Measurements from ENCODE around the gene GSTM2.

The GSTM2 gene

DNA sequence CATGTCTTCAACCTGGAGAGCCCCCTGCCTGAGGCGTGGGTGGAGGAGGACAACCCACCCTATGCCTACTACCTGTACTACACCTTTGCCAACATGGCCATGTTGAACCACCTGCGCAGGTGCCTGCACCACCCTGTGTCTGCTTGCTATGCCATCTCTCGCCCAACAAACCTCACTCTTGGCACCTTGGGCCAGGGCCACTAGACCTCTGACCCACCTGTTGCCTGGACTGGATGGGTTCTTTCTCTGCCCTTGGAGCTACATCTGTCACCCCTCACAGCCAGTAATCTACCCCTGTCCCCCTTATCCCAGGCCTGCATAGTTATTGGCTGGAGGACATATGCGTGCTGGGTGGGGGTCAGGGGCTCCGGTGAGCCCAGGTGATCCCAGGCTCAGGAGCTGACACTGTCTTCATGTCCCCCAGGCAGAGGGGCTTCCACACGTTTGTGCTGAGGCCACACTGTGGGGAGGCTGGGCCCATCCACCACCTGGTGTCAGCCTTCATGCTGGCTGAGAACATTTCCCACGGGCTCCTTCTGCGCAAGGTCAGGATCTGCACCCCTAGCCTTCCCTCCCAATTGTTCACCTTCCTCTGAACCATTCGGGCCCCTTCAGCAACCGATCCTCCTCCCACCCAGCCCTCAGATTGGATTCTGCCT, 38.4 kb upstream of the GSTM2 start:
- no peak overlapping the region for H3K4me3 ChIP-seq (ENCODE audit: low read depth, low read length)

DNA sequence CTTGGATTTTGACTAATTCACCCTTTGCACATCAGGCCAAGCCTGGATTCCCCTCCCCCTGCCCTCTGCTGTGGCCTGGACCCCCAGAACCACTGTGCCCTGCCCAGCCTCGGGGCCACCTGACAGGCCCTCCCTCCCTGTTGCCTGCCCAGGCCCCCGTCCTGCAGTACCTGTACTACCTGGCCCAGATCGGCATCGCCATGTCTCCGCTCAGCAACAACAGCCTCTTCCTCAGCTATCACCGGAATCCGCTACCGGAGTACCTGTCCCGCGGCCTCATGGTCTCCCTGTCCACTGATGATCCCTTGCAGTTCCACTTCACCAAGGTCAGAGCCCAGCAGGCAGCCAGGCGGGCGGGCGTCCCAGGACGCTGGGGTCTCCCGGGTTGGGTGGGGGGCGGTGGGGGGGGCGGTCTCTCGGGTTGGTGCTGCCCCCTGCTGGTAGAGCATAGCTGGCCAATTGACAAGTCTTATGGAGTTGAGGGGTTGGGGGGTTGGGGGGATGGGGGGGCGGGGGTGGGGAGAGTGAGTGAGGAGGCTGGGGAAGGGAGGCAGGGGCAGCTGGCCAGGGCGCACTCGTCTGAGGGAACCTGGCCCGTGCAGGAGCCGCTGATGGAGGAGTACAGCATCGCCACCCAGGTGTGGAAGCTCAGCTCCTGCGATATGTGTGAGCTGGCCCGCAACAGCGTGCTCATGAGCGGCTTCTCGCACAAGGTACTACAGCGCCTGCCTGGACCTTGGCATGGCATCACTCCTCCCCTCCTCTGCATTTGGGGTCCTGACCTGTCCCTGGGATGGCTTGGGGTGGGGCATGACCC, 37.6 kb upstream of the GSTM2 start:
- no peak overlapping the region for H3K4me3 ChIP-seq (ENCODE audit: low read depth, low read length)

DNA sequence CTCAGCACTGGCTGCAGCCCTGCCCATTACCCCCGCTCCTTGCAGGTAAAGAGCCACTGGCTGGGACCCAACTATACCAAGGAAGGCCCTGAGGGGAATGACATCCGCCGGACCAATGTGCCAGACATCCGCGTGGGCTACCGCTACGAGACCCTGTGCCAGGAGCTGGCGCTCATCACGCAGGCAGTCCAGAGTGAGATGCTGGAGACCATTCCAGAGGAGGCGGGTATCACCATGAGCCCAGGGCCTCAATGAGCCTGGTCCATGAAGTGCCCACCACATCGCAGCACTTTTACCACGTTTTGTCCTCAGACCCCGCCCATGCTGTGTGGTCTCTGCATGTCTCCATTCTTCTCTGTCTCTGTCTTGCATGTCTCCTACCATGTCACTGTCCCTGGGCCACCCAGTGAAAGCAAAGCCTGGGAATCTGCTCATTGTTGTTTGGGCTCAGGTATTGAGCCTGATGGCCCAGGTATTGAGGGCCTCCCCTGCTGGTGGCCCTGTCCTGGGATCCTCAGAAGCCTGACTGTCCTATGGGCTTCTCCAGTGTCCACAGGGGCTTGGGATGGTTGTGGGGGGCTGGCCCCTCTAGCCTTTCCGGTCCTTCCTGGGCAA, 36.9 kb upstream of the GSTM2 start:
- H3K4me3 ChIP-seq (ENCODE audit: low read depth, low read length): no peak overlapping the region

DNA sequence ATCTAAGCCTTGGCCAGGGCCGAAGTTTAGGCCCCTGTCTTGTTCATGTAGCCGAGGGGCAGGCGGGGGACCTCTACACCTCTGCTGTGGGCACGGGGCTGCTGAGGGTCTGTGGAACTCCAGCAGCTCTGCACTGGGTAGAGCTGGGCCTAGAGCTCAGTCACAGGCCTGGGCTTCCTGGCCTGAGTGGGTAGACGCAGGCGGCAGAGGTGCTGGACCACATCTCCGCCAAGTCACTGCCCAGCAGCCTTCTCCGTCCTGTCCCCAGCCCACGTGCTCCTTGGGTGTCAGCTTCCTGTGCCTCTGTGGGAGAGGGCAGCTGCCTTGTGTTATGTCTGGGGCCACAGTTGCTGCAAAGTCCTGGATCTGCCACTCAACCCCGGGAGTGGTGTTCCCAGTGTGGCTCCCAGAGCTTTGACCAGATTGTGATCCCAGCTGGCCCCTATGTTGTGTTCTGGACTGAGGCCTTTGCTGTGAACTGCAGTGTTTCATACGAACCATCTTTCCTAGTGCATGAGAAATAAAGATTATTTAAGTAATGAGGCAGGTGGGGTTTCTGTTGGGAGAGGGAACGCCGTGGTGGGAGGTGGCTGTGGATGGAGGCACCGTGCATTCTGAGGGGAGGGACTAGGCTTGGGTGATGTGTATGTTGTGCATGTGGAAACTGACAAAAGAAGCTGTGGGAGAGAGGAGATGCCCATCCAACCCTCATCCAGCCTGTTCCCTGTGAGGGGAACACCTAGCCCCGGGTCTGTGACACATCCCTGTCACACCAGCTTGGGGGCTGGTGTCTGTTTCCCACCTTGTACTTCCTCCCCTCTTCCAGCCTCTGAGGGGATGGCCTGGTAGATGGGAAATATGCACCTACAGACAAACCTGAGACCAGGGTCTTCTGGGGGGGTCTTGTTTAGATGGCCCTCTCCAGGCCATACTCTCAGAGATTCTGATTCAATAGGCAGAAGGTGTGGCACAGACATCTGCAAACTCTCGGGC, 36.0 kb upstream of the GSTM2 start:
- no peak overlapping the region for H3K4me3 ChIP-seq (ENCODE audit: low read depth, low read length)

DNA sequence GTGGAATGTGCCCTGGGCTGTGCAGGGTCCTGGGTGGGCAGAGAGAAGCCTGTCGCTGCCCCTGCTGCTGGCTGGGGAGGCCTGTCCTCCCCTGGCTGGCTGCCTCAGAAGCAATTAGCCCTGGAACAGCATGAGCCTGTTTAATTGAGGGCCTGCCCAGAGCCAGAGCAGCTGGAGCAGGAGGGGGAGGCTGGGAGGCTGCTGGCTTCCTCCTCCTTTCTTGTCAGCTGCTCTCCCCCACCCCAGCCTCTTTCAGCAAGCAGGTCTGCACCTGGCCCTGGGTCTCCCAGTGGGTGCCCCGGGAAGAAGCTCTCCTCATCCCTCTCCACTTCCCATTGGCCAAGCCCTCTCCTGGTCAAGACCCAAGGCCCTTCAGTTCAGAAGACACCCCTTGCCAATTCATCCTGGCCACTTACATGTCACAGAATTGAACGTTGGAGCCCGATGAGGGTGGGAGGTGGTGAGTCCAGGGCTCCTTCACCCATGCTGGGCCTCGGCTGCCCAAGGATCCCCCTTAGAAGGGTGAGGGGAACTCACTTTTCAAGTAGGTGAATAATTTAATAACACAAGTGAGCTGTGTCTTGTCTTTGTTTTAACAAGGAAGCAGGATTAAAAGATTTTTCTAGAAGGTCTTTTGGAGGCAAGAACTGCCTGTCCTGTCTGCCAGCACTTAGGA, 35.0 kb upstream of the GSTM2 start:
- no peak overlapping the region for H3K4me3 ChIP-seq (ENCODE audit: low read depth, low read length)

DNA sequence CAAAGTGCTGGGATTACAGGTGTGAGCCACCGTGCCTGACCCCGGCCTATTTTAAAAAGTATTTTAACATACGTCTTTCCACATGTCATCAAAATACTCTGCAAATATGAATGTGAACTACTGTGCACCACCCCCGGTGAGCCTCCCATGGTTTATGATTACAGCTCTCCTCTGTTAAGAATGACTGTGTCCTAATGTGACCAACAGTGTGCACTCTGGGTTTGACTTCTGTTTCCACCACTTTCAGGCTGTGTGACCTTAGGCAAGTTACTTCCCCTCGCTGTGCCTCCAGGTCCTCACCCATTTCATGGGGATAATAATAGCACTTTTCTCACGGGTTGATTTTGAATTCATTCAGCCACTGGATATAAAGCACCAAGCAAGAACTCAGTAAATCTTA, 33.6 kb upstream of the GSTM2 start:
- no peak overlapping the region for H3K4me3 ChIP-seq (ENCODE audit: low read depth, low read length)

DNA sequence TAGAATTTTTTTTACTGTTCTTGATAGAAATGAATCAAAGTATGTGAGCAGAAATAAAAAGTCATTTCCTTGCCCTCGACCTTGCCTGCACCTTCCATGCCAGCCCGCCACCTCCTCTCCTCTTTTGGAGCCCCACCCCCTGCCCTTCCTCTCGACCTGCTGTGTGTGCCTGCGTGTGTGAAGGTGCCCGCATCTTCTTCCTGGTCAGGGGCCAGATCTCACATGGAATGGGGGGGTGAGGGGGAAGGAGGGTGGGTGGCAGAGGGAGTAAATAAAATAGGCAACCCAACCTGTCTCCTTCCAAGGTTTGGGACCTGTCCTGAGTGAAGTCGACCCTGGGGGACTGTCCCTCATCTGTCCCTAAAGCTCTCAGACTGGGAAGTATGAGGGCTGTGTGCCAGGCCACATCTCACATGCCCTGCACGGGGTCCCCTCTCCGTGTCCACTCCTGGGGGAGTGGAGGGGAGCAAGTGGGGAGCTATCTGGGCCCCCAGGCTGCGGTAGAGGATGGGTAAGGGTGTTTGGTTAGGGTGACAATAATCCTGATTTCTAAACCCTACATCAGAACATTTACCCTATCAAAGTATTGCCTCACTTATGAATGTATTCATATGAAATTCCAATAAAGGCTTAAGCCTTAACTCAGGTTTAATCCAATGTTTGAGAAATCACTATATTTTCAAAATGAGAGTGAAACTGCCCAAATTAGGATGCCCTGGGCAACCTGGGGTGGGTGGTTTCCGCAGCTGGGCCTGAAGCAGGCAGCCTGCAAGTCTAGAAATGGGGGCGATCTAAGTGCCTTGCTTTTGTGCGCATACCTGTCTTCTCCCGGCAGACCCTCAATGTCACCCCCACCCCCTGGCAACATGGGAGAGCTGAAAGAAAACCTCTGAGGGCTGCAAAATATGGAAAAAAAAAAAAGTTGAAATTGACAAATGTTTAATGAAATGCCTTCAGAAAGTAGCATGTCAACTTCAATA, 32.8 kb upstream of the GSTM2 start:
- no peak overlapping the region for H3K4me3 ChIP-seq (ENCODE audit: low read depth, low read length)

DNA sequence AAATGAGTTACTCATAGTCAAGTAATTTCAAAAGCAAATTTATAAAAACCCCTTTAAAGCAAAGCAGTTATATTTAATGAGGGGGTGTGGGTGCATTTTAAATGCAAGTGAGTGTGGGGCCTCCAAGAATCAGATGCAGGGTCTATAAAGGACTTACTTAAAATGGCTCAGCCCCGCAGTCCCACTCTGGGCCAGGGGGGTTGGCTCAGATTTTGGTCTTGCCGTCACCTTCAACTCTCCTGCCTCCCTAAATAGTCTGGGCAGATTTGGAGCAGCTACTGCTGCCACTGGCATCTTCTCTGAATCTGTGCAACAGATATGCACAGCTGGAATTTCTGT, 32.0 kb upstream of the GSTM2 start:
- H3K4me3 ChIP-seq (ENCODE audit: low read depth, low read length): no peak overlapping the region

DNA sequence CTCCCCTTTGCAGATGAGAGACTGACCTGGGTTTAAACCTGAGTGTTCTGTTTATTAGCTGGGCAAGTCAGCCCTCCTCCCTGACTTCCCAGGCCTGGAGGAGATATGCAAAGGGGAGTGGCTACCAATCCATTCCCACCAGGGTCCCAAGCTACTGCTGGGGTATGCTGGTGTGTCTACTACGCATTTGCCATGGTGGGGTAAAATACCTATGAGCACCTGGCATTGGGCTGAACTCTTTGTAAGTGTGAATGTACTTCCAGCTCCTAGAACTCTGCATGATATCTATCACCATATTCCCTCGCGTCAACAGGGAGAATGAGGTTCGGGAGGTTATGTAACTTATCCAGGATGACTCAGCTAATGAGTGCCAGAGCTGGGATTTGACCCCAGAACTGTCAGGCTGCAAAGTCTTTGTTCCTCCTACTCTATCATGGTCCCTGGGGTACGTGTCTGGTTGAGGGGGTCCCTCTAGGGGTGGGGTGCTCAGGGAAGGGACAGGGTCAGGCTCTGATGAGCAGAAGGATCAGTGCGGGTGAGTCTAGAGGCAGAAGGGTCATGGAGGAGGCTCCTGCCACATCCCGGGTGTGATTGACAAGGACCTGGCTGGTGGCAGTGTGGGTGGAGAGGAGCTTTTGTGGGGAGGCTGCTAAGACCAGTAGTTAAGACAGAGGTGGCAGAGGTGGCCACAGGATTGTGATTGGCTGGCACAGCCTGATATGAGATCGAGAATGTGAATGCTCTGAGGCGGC, 31.5 kb upstream of the GSTM2 start:
- H3K4me3 ChIP-seq (ENCODE audit: low read depth, low read length): no peak overlapping the region

DNA sequence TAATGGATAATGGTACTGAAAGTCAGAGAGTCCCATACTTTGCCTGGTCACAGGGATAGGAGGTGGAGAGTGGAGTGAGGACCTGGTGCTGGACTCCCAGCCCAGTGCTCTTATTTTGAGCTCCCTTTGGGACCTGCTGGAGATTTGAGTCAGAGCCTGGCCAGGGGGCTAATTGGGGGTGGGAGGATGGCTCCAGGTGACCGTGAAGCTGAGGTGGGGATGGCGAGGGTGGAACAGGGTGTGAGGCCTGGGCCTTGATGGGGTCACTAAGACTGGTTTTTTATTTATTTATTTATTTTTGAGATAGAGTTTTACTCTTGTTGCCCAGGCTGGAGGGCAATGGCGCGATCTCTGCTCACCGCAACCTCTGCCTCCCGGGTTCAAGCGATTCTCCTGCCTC, 30.4 kb upstream of the GSTM2 start:
- no peak overlapping the region for H3K4me3 ChIP-seq (ENCODE audit: low read depth, low read length)

DNA sequence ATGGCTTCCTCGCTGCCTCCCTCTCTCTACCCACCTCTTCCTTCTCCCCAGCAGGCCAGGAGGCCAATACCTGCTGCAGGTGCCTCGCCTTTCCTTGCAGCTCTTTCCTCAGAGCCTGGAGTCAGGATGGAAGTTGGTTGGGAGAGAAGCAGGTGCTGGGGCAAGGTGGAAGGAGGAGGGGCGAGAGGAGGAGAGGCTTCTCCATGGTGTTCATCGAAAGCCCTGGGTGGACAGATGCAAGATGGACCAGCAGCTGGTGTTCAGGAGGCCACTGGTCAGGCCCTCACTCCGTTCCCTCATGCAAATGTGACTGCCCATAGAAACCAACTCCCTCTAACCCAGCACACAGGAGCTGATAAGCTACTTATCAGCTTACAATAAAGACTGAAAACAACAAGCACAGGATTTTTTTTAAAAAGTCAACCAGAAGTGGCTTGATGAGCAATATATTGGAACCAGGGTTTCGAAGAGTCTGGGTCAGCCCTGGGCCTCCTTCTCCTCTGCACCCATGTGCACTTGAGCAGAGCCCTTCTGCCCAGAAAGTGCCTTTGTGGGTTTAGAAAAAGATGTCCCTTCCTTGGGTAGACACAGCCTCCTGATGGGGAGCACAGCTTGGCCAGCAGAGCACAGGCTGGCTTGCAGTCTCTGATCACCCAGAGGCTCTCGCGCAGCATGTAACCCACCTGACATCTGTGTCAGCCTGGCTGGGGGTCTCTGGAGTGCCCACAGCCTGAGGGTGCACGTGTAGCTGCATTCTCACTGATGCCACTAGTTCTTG, 28.6 kb upstream of the GSTM2 start:
- no peak overlapping the region for H3K4me3 ChIP-seq (ENCODE audit: low read depth, low read length)

DNA sequence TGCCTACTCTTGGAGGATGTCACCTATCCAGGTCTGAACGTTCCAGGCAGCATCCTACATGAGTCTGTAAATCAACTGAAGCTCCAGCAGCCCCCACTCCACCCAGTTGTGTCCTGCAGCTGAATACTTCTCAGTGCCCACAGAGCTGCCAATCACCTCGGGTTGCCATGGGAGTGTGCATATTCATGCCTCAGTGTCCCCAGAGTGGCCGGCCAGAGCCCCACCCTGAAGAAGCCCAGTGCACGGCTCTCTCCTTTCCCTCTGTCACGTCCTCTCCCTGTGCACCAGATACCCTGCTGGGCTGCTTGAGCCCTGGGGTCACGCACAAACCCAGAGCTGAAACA, 28.0 kb upstream of the GSTM2 start:
- no peak overlapping the region for H3K4me3 ChIP-seq (ENCODE audit: low read depth, low read length)

DNA sequence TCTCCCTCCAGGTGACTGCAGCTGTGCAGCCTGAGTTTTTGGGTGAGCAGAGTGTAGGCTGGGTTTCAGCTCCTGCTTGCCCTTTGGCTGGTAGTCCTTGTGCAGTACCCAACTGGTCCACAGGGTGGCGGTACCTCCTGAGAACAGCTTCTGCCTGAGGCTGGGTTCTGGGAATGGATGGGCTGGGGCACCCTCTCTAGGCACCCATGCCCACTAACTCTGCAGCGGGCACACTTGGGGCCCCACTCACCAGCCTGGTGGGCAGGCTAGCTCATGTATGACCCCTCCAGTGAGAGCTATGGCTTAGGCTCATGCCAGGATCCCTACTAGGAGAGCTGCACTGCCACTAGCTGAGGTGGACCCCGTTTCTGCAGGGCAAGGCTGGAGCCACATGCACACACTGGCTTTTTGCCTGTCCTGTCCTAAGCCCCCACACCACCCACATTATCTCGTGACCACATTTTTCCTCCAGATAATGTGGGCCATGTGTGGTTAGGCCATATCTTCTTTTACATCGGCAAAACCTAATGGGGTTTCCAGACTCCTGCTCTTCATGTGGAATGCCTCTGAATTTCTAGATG, 27.5 kb upstream of the GSTM2 start:
- no peak overlapping the region for H3K4me3 ChIP-seq (ENCODE audit: low read depth, low read length)

DNA sequence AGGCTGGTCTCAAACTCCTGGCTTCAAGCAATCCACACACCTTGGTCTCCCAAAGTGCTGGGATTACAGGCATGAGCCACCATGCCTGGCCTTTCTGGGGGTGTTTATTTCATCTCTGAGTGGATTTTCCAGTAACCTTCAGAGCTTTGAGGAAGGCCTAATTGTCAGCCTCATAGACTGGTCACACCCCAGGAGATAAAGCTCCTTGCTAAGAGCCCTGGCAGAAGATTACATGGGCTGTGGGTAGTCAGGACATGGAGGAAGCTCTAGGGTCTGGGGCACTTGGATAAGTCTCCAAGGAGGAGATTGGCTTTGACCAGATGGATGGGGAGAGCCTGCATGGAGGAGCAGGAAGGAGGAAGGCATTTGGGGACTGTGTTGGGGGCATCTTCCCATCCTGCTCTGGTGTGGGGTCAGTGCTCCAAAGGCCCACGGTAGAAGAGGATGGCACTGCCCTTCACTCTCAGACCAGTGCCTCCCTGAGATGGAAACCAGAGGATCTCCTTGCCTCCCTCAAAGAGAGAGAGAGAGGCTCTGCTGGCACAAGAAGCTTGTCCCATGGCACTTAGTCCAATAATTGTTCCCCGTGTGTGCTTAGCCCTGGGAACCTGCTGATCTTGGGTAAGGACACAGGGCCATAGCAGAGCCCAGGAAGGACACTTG, 26.6 kb upstream of the GSTM2 start:
- no peak overlapping the region for H3K4me3 ChIP-seq (ENCODE audit: low read depth, low read length)

DNA sequence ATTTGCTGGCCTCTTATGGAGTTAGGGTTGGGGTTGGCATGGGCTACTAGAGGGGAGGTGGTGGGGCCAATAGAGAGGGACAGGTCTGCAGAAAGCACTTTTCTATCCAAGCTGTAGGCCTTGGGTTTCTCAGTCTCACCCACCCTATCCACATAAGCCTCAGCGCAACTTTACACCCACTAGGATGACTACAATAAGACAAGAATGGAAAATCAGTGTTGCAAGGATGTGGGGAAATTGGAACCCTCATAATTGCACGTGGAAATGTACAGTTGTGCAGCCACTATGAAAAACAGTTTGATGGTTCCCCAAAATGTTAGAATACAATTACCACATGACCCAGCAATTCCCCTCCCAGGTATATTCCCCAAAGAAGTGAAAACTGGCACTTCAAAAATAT, 26.0 kb upstream of the GSTM2 start:
- no peak overlapping the region for H3K4me3 ChIP-seq (ENCODE audit: low read depth, low read length)

DNA sequence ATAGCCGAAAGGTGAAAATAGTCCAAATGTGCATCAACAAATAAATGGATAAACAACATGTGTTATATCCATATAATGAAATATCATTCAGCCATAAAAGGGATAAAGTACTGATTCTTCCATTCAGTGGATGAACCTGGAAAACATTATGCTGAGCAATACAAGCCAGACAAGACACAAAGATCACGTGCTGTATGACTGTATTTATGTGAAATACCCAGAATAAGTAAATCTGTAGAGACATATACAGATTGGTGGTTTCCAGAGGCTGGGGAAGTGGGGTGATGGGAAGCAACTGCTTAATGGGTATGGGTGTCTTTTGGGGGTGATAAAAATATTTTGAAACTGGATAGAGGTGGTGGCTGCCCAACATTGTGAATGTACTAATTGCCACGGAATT, 25.2 kb upstream of the GSTM2 start:
- no peak overlapping the region for H3K4me3 ChIP-seq (ENCODE audit: low read depth, low read length)

Measured in iPS-11a (cell line).